ENCODE data around the gene DIAPH3.

The DIAPH3 gene

DNA sequence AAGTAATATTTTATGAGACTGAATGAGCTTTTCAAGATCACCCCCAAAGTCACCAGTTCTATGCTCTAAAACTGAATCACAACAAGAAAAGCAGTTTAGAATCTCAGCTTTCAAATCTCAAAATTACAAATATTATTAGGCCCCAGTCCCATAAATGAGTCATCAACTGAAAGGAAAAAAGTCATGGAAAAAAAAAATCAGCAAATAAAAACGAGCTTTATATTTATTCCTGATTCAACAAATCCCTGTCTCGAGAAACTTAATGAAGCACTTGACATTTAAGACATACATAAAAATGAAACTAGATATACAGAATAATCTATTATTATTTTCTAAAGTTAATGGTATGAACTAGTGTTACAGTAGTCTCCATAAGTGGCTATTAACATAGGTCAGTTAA, 203.0 kb downstream of the DIAPH3 start:
- DNase-seq, result no peak
- Mint-ChIP-seq H3K4me1 (no peaks in the 10 kb centered on the region), H3K36me3 (ENCODE audit: low read depth) (peaks cover 40% of the 10 kb centered on the region), H3K27me3 (ENCODE audit: low read depth, poor library complexity) (peaks cover 2% of the 10 kb centered on the region), H3K4me3 (no peak overlapping the region), H3K9me3 (peaks cover 4% of the 10 kb centered on the region), H3K27ac (no peak overlapping the region)
- TF ChIP-seq, protein P1, sequence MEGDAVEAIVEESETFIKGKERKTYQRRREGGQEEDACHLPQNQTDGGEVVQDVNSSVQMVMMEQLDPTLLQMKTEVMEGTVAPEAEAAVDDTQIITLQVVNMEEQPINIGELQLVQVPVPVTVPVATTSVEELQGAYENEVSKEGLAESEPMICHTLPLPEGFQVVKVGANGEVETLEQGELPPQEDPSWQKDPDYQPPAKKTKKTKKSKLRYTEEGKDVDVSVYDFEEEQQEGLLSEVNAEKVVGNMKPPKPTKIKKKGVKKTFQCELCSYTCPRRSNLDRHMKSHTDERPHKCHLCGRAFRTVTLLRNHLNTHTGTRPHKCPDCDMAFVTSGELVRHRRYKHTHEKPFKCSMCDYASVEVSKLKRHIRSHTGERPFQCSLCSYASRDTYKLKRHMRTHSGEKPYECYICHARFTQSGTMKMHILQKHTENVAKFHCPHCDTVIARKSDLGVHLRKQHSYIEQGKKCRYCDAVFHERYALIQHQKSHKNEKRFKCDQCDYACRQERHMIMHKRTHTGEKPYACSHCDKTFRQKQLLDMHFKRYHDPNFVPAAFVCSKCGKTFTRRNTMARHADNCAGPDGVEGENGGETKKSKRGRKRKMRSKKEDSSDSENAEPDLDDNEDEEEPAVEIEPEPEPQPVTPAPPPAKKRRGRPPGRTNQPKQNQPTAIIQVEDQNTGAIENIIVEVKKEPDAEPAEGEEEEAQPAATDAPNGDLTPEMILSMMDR (IDR thresholded peaks at IDR 0.05), result no peak

DNA sequence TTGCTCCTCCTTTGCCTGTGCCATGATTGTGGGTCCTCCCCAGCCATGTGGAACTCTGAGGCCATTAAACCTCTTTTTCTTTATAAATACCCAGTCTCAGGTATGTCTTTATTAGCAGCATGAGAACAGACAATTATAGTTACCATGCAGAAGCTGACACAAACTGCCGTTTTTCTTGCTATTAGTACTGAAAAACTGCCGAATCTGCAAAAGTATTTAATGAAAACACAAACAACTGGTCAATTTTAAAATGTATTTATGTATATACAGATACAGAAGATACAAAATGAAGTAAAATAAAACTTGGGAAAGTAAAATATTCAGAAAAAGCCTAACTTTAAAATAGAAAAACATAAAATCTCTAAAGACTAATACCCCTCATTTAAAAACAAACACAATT, 206.3 kb downstream of the DIAPH3 start:
- Mint-ChIP-seq H3K27me3 (ENCODE audit: low read depth, poor library complexity) (no peaks in the 10 kb centered on the region), H3K9me3 (peaks cover 8% of the 10 kb centered on the region), H3K4me1 (no peaks in the 10 kb centered on the region), H3K27ac (no peak overlapping the region), H3K4me3 (no peak overlapping the region), H3K36me3 (ENCODE audit: low read depth) (peaks cover 45% of the 10 kb centered on the region)
- TF ChIP-seq, protein P1 (IDR thresholded peaks at IDR 0.05), result no peak
- no peak for DNase-seq

GRCh38 chr13:59954601-59955000, 209.1 kb downstream of the DIAPH3 start:
- Mint-ChIP-seq H3K4me3 (no peak overlapping the region), H3K36me3 (ENCODE audit: low read depth) (peaks cover 34% of the 10 kb centered on the region), H3K9me3 (peaks cover 8% of the 10 kb centered on the region), H3K27ac (no peak overlapping the region), H3K4me1 (peaks cover 6% of the 10 kb centered on the region), H3K27me3 (ENCODE audit: low read depth, poor library complexity) (no peaks in the 10 kb centered on the region)
- TF ChIP-seq, protein P1 (IDR thresholded peaks at IDR 0.05), result no peak
- no peak for DNase-seq

GRCh38 chr13:59951011-59951410, 212.7 kb downstream of the DIAPH3 start:
- Mint-ChIP-seq H3K4me3 (no peak overlapping the region), H3K4me1 (peaks cover 6% of the 10 kb centered on the region), H3K27ac (no peak overlapping the region), H3K9me3 (peaks cover 8% of the 10 kb centered on the region), H3K36me3 (ENCODE audit: low read depth) (peaks cover 8% of the 10 kb centered on the region), H3K27me3 (ENCODE audit: low read depth, poor library complexity) (no peaks in the 10 kb centered on the region)
- TF ChIP-seq, protein P1 (IDR thresholded peaks at IDR 0.05), result no peak
- DNase-seq, result no peak

DNA sequence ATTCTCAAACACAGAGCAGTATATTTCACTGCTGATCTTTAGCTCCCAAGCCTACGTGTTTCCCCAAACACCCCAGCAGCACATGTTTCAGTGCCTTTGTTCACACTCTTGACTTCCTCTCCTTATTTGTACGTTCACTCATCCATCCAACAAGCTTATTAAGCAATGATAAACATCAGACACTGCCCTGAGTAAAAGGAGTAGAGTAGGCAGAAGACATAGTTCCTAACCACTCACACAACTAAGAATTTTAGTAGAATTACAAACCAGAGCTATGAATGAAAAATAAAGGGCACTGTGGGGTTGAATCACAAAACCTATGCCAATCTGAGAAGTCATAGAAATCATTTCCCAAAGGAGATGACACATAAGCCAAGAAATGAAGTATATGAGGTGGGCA, 213.5 kb downstream of the DIAPH3 start:
- Mint-ChIP-seq H3K27me3 (ENCODE audit: low read depth, poor library complexity) (no peaks in the 10 kb centered on the region), H3K36me3 (ENCODE audit: low read depth) (peaks cover under 1% of the 10 kb centered on the region), H3K9me3 (peaks cover under 1% of the 10 kb centered on the region), H3K27ac (no peak overlapping the region), H3K4me1 (peaks cover 6% of the 10 kb centered on the region), H3K4me3 (no peak overlapping the region)
- DNase-seq, result no peak
- TF ChIP-seq, protein P1 (IDR thresholded peaks at IDR 0.05), result no peak

DNA sequence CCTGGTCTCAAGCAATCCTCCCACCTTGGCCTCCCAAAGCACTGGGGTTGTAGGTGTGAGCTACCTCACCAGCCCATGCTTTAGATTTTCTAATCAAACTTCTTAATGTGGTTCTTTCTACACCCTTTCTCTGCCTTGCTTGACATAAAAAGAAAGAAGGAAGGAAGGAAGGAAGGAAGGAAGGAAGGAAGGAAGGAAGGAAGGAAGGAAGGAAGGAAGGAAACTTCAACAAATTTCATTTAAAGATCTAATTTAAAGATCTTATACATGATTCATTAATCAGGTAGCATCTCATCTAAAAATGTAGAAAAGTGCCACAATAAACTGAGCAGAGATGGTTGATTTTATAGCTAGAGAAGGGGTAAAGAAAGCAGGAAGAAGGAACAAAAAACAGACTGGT, 215.0 kb downstream of the DIAPH3 start:
- TF ChIP-seq, protein P1 (IDR thresholded peaks at IDR 0.05), result no peak
- DNase-seq, result no peak
- Mint-ChIP-seq H3K4me1 (peaks cover 6% of the 10 kb centered on the region), H3K36me3 (ENCODE audit: low read depth) (no peaks in the 10 kb centered on the region), H3K27ac (no peak overlapping the region), H3K27me3 (ENCODE audit: low read depth, poor library complexity) (no peaks in the 10 kb centered on the region), H3K4me3 (no peak overlapping the region), H3K9me3 (no peaks in the 10 kb centered on the region)
